Heart left ventricle (tissue), 16 donors: Measurements from ENCODE around the gene PPP6C. TPM values are rescaled to one million over a fixed set of nuclear protein-coding genes. Genes with fewer than 3 reads are reported as not detected.

Source experiments
- ATAC-seq, 4 donors: fragments of 200-7000 bp; cut with Tn5 transposase; one replicate each; pipeline ENCODE4 v1.9.1; 2020 to 2022; ENCODE audit warnings: moderate library complexity in 4 of 4, mild to moderate bottlenecking in 3 of 4, moderate number of reproducible peaks in 1 of 4
- DNase-seq, 5 donors: peaks; one replicate each; pipeline ENCODE4 v3.0.0-alpha.2; 2020
- H3K27ac ChIP-seq, 12 donors: fragments of 200-600 bp; sonication (generic) in 4 of 12; one replicate each; pipeline versions ENCODE4 v1.5.0 to v1.8.0; 2016 to 2022; ENCODE audit warnings: mild to moderate bottlenecking in 2 of 12
- H3K27me3 ChIP-seq, 9 donors: fragments of 200-600 bp; sonication (generic) in 2 of 9; one replicate each; pipeline versions ENCODE4 v1.5.1 to v1.8.0; 2016 to 2022; ENCODE audit warnings: mild to moderate bottlenecking in 3 of 9
- H3K36me3 ChIP-seq, 9 donors: fragments of 200-600 bp; sonication (generic) in 2 of 9; one replicate each; pipeline versions ENCODE4 v1.5.0 to v1.8.0; 2018 to 2022; ENCODE audit warnings: mild to moderate bottlenecking in 2 of 9
- H3K4me1 ChIP-seq, 12 donors: fragments of 200-600 bp; sonication (generic) in 4 of 12; one replicate each; pipeline versions ENCODE4 v1.5.0 to v1.8.0; 2016 to 2022; ENCODE audit warnings: mild to moderate bottlenecking in 3 of 12
- H3K4me3 ChIP-seq, 12 donors: fragments of 200-600 bp; sonication (generic) in 4 of 12; one replicate each; pipeline versions ENCODE4 v1.5.0 to v1.8.0; 2017 to 2022; ENCODE audit warnings: mild to moderate bottlenecking in 9 of 12, moderate library complexity in 4 of 12
- H3K9me3 ChIP-seq, 12 donors: fragments of 200-600 bp; sonication (generic) in 4 of 12; one replicate each; pipeline versions ENCODE4 v1.5.0 to v1.8.0; 2016 to 2022; ENCODE audit warnings: mild to moderate bottlenecking in 1 of 12
- POLR2A ChIP-seq, 2 donors: fragments of 450-650 bp; IDR thresholded peaks; one replicate each; pipeline ENCODE4 v1.6.1; 2017; ENCODE audit warnings: antibody characterized with exemption in 2 of 2, mild to moderate bottlenecking in 2 of 2, moderate library complexity in 2 of 2
- WGBS, 4 donors: extraction: QIAGEN DNeasy Blood & Tissue Kit in 2 of 4; methylation state at CpG; one replicate each; pipeline versions ENCODE4 v1.1.5 to v1.1.7; 2013 to 2018; 5-methylcytosine and 5-hydroxymethylcytosine counted together
- intact Hi-C, 10 donors: fragments of 100-400 bp; cut with DNase I; formaldehyde crosslinking; loops; one replicate each; pipeline versions ENCODE4 v1.11.1 to v1.14.2; 2022
- polyA plus RNA-seq, 2 donors: library from polyadenylated mRNA; stranded (reverse); fragments of 200-250 nt; gene quantifications; one replicate each; pipeline ENCODE4 v1.2.3, GENCODE V29; 2013
- total RNA-seq, 9 donors: library from RNA; depleted of rRNA in 2 of 9; stranded (reverse); fragments of >200 nt in 2 of 9; fragmentation: NEBNext Ultra II Directional in 3 of 9; extraction: Animal tissue kit (Norgen Biotek cat#: 25700) in 3 of 9; gene quantifications; one replicate each; pipeline versions ENCODE4 v1.1.0 to v1.2.4, GENCODE V29; 2016 to 2023
- TF ChIP-seq, protein P1 (sequence below), 12 donors: fragments of 200-600 bp; sonication (generic) in 4 of 12; IDR thresholded peaks; one replicate each; pipeline versions ENCODE4 v1.5.0 to v1.8.0; 2018 to 2022; ENCODE audit warnings: antibody characterized with exemption in 12 of 12, mild to moderate bottlenecking in 5 of 12
- donor health status: ischemic (EF 13 %, LVEDD 7.1; RV severe dilation, severe dysfunction).
- donor health status: healthy with polysubstance abuse.
- donor health status: DM: no; HTN: yes; CAD: no.
- donor health status: DM: no; HTN: no; CAD: no.
- donor health status: ischemic (EF 25% LVEDD 6.9; RV normal size, moderate dysfunction).
- donor health status: ischemic (EF 25% LVEDD 5.7; RV mildly dilated, moderate dysfunction).
- donor health status: healthy.
- donor health status: DM: yes; HTN: yes; CAD: no.
- donor health status: ischemic (EF 35%, LVEDD 5.7; RV mildly dilated, moderate dysfunction).
- donor health status: nonischemic (EF 11% LVEDD 7.7; RV severe dilation, severe dysfunction).
- donor health status: DM: yes; HTN: yes; CAD: no.
- donor health status: PGD.
- donor health status: ischemic (EF 29% LVEDD 5.4; RV normal size, mild dysfunction).
- donor health status: nonischemic (EF 23%, LVEDD 6.1; RV moderate dilation, normal function).

The PPP6C gene
- total and polyA plus RNA-seq, 11 donors = 12.0 to 40.7 (median 35.3) TPM

GRCh38 chr9:125218621-125219020 lies 29.0 kb upstream of the PPP6C start:
- no peaks in the 10 kb centered on the region for H3K9me3 ChIP-seq
- no peak overlapping the region for H3K4me3 ChIP-seq
- H3K27me3 ChIP-seq = no peaks in the 10 kb centered on the region
- ATAC-seq = no peak
- no peaks in the 10 kb centered on the region for H3K4me1 ChIP-seq
- no peak for TF ChIP-seq POLR2A (IDR thresholded peaks at IDR 0.05)
- TF ChIP-seq, protein P1, sequence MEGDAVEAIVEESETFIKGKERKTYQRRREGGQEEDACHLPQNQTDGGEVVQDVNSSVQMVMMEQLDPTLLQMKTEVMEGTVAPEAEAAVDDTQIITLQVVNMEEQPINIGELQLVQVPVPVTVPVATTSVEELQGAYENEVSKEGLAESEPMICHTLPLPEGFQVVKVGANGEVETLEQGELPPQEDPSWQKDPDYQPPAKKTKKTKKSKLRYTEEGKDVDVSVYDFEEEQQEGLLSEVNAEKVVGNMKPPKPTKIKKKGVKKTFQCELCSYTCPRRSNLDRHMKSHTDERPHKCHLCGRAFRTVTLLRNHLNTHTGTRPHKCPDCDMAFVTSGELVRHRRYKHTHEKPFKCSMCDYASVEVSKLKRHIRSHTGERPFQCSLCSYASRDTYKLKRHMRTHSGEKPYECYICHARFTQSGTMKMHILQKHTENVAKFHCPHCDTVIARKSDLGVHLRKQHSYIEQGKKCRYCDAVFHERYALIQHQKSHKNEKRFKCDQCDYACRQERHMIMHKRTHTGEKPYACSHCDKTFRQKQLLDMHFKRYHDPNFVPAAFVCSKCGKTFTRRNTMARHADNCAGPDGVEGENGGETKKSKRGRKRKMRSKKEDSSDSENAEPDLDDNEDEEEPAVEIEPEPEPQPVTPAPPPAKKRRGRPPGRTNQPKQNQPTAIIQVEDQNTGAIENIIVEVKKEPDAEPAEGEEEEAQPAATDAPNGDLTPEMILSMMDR (IDR thresholded peaks at IDR 0.05) = no peak
- WGBS, 4 donors = 93 to 98% (median 95%) methylated on average over 3 of the region's 3 CpGs
- H3K27ac ChIP-seq = no peak overlapping the region
- no peak for DNase-seq
- peaks cover 0 to 77% (median 52%) of the 10 kb centered on the region in 9 donors for H3K36me3 ChIP-seq
- intact Hi-C loops = no loop called here

GRCh38 chr9:125214186-125214585 lies 24.6 kb upstream of the PPP6C start:
- Histone ChIP-seq H3K36me3 (peaks cover 0 to 79% (median 56%) of the 10 kb centered on the region in 9 donors), H3K9me3 (no peaks in the 10 kb centered on the region), H3K4me3 (no peak overlapping the region), H3K4me1 (no peaks in the 10 kb centered on the region), H3K27ac (no peak overlapping the region), H3K27me3 (no peaks in the 10 kb centered on the region)
- DNase-seq (no peak), ATAC-seq (no peak)
- intact Hi-C loops = no loop called here
- 87 to 90% (median 89%) methylated on average over 5 of the region's 5 CpGs for WGBS, 4 donors
- TF ChIP-seq POLR2A (IDR thresholded peaks at IDR 0.05) = no peak
- TF ChIP-seq, protein P1 (IDR thresholded peaks at IDR 0.05) = no peak

- intact Hi-C loops = loop anchor here in 4 of 10 donors (5.0 kb wide), 2 partner anchors 33 to 332 kb away; no protein-coding TSS in a partner anchor
- Histone ChIP-seq H3K9me3 (no peaks in the 10 kb centered on the region), H3K4me3 (no peak overlapping the region), H3K27ac (no peak overlapping the region), H3K36me3 (peaks cover 0 to 69% (median 64%) of the 10 kb centered on the region in 9 donors), H3K27me3 (no peaks in the 10 kb centered on the region), H3K4me1 (peaks cover 0 to 11% (median 1%) of the 10 kb centered on the region in 12 donors)
- DNase-seq = no peak
- 81 to 98% (median 97%) methylated on average over 3 of the region's 3 CpGs for WGBS, 4 donors
- ATAC-seq = no peak
- TF ChIP-seq, protein P1 (IDR thresholded peaks at IDR 0.05) = no peak
- TF ChIP-seq POLR2A (IDR thresholded peaks at IDR 0.05) = no peak
Measured at GRCh38 chr9:125204477-125204876, 14.9 kb upstream of the PPP6C start.

GRCh38 chr9:125202846-125203618 lies 13.4 kb upstream of the PPP6C start:
- no peaks in the 10 kb centered on the region for H3K9me3 ChIP-seq
- peaks cover 0 to 15% (median 3%) of the 10 kb centered on the region in 12 donors for H3K4me1 ChIP-seq
- TF ChIP-seq, protein P1 (IDR thresholded peaks at IDR 0.05) = no peak
- no peak for TF ChIP-seq POLR2A (IDR thresholded peaks at IDR 0.05)
- DNase-seq = no peak
- no peak overlapping the region for H3K4me3 ChIP-seq
- no peaks in the 10 kb centered on the region for H3K27me3 ChIP-seq
- 82 to 97% (median 84%) methylated on average over 1 of the region's 1 CpG for WGBS, 4 donors
- no peak for ATAC-seq
- intact Hi-C loops = loop anchor here in 4 of 10 donors (5.0 kb wide), 2 partner anchors 34 to 331 kb away; no protein-coding TSS in a partner anchor
- peaks cover 0 to 55% (median 51%) of the 10 kb centered on the region in 9 donors for H3K36me3 ChIP-seq
- no peak overlapping the region for H3K27ac ChIP-seq
